Stimulated activated CD8-positive, alpha-beta memory T cell treated with anti-CD3 and anti-CD28 coated beads, Interleukin-15, amount 100 ng/mL, for 48 hours (primary cell): ENCODE measurements around the gene MYPOP.

Source experiments
- DNase-seq, 2 donors: peaks; one replicate each; pipeline ENCODE4 v3.0.0-alpha.2; 2020; ENCODE audit warnings: low read depth in 2 of 2

The MYPOP gene

GRCh38 chr19:45863335-45863839 is 39.0 kb downstream of the MYPOP start:
- no peak for DNase-seq

- DNase-seq, result peak; percentile 98 to 99
Measured at GRCh38 chr19:45862564-45863334, 39.7 kb downstream of the MYPOP start, which contains the start of gene SYMPK. Gene SYMPK, minus strand, starts transcription at chr19:45863147. Its CDS starts 8,652 bp downstream, at chr19:45854495.

- DNase-seq, result no peak
Measured at GRCh38 chr19:45862271-45862563, 40.2 kb downstream of the MYPOP start.

- DNase-seq, result no peak
Measured at GRCh38 chr19:45860359-45861259, 41.8 kb downstream of the MYPOP start.

GRCh38 chr19:45854167-45854778 is 48.1 kb downstream of the MYPOP start:
- no peak for DNase-seq

GRCh38 chr19:45852983-45853382 is 49.4 kb downstream of the MYPOP start:
- no peak for DNase-seq

GRCh38 chr19:45852145-45852750 is 50.2 kb downstream of the MYPOP start:
- DNase-seq, result no peak

- no peak for DNase-seq
Measured at GRCh38 chr19:45848922-45849321, 53.5 kb downstream of the MYPOP start.

- DNase-seq, result no peak
Measured at GRCh38 chr19:45847663-45848062, 54.8 kb downstream of the MYPOP start.

- no peak for DNase-seq
Measured at GRCh38 chr19:45842198-45842597, 60.2 kb downstream of the MYPOP start.
